Measurements from ENCODE around the gene MVD. TPM values are rescaled to one million over a fixed set of nuclear protein-coding genes. Genes with fewer than 3 reads are reported as not detected.

MVD gene
- total RNA-seq, 1 experiment from 2014 or later, result 63.5 TPM

Other genes starting within 250 kb of the MVD start
- 0.55 and 1.2 TPM in 2 replicates for gene ZFPM1, start 209.8 kb downstream of the MVD start, total RNA-seq (2014; rRNA removed; shearing (Covaris generic))
- gene ZC3H18, start 92.7 kb downstream of the MVD start, total RNA-seq (2014; rRNA removed; shearing (Covaris generic)), result 25.8 and 48.9 TPM in 2 replicates
- gene IL17C, start 24.5 kb downstream of the MVD start, total RNA-seq (2014; rRNA removed; shearing (Covaris generic)), result 0.43 TPM in 1 of 2 replicates, not detected in the other
- 299 and 403 TPM in 2 replicates for gene CYBA, start 12.0 kb downstream of the MVD start, total RNA-seq (2014; rRNA removed; shearing (Covaris generic))
- gene SNAI3, start 23.4 kb upstream of the MVD start, total RNA-seq (2014; rRNA removed; shearing (Covaris generic)), result 0.18 and 0.88 TPM in 2 replicates
- 22.3 and 31.3 TPM in 2 replicates for gene RNF166, start 43.3 kb upstream of the MVD start, total RNA-seq (2014; rRNA removed; shearing (Covaris generic))
- 14.7 and 21.8 TPM in 2 replicates for gene CTU2, start 43.4 kb upstream of the MVD start, total RNA-seq (2014; rRNA removed; shearing (Covaris generic))
- gene PIEZO1, start 122.1 kb upstream of the MVD start, total RNA-seq (2014; rRNA removed; shearing (Covaris generic)), result 69.8 and 75.6 TPM in 2 replicates
- gene CDT1, start 140.7 kb upstream of the MVD start, total RNA-seq (2014; rRNA removed; shearing (Covaris generic)), result 32.8 and 36.6 TPM in 2 replicates
- 266 and 349 TPM in 2 replicates for gene APRT, start 148.8 kb upstream of the MVD start, total RNA-seq (2014; rRNA removed; shearing (Covaris generic))
- gene GALNS, start 193.9 kb upstream of the MVD start, total RNA-seq (2014; rRNA removed; shearing (Covaris generic)), result 12.3 and 13.3 TPM in 2 replicates
- gene TRAPPC2L, start 194.0 kb upstream of the MVD start, total RNA-seq (2014; rRNA removed; shearing (Covaris generic)), result 86.0 and 86.1 TPM in 2 replicates
- not detected in 2 replicates for gene PABPN1L, start 203.6 kb upstream of the MVD start, total RNA-seq (2014; rRNA removed; shearing (Covaris generic))

All from G401 (cell line).